Panc1 (cell line): ENCODE results near the gene ABCG8. TPM values are rescaled to one million over a fixed set of nuclear protein-coding genes. Genes with fewer than 3 reads are reported as not detected.

ENCODE experiments used
- ATAC-seq: fragments of 200-7000 bp; cut with Tn5 transposase; 2 replicates; pipeline ENCODE4 v1.9.1; 2020; ENCODE audit warnings: mild to moderate bottlenecking, moderate library complexity
- BruUV-seq: library from RNA; stranded (reverse); fragments of 400-500 nt; replicated peaks from 2 replicates; lab custom pipeline; 2021; lab: Mats Ljungman, UMichigan
- CTCF ChIA-PET: fragments of 300-600 bp; sonication (Branson Sonifier 250); formaldehyde crosslinking; loops from one replicate; lab custom pipeline; 2022; ENCODE audit warnings: antibody characterized with exemption; lab: Charles Lee
- POLR2A ChIA-PET: fragments of 300-600 bp; sonication (Branson Sonifier 250); formaldehyde crosslinking; loops from one replicate; lab custom pipeline; 2022; ENCODE audit warnings: antibody characterized with exemption; lab: Charles Lee
- DNase-seq: peaks from one replicate; pipeline ENCODE4 v3.0.0-alpha.2; 2010; ENCODE audit warnings: low read depth, low spot score
- H3K27ac ChIP-seq: 2 replicates; pipeline ENCODE4 v1.5.1; 2011; ENCODE audit warnings: mild to moderate bottlenecking, low read length, inconsistent platforms
- H3K27me3 ChIP-seq: fragments of 200-500 bp; sonication (Bioruptor generic); 2 replicates; pipeline ENCODE4 v1.6.0; 2014; ENCODE audit warnings: low read length, inconsistent platforms; ENCODE audit not compliant: control insufficient read depth, insufficient read depth
- H3K36me3 ChIP-seq: fragments of 200-500 bp; sonication (Bioruptor generic); 2 replicates; pipeline ENCODE4 v1.5.1; 2014; ENCODE audit warnings: inconsistent platforms, mild to moderate bottlenecking, low read length, moderate library complexity; ENCODE audit not compliant: control insufficient read depth, insufficient read depth
- H3K4me1 ChIP-seq: 2 replicates; pipeline ENCODE4 v1.5.1; 2011; ENCODE audit warnings: inconsistent platforms, mild to moderate bottlenecking, low read length, moderate library complexity; ENCODE audit not compliant: control insufficient read depth, insufficient read depth
- H3K4me3 ChIP-seq, 2 experiments: 2 replicates each; pipeline ENCODE4 v1.5.1; 2011 to 2012; ENCODE audit warnings: low read depth in 2 of 2, low read length in 2 of 2, mild to moderate bottlenecking in 2 of 2, inconsistent platforms in 1 of 2, moderate library complexity in 1 of 2
- H3K9me3 ChIP-seq: fragments of 200-500 bp; sonication (Bioruptor generic); 2 replicates; pipeline ENCODE4 v1.5.1; 2014; ENCODE audit warnings: low read depth, mild to moderate bottlenecking, inconsistent platforms, low read length, moderate library complexity; ENCODE audit not compliant: control insufficient read depth, insufficient read depth
- POLR2AphosphoS5 ChIP-seq: IDR thresholded peaks from 2 replicates; pipeline ENCODE4 v1.6.1; 2012; ENCODE audit warnings: mild to moderate bottlenecking, low read depth, low read length, moderate library complexity
- SIN3A ChIP-seq: IDR thresholded peaks from 2 replicates; pipeline ENCODE4 v1.6.1; 2012; ENCODE audit warnings: low read depth, mild to moderate bottlenecking, low read length, moderate library complexity, borderline replicate concordance; ENCODE audit not compliant: insufficient read depth
- TCF7L2 ChIP-seq: IDR thresholded peaks from 2 replicates; pipeline ENCODE4 v1.6.1; 2011; ENCODE audit warnings: mild to moderate bottlenecking, low read depth, low read length, inconsistent platforms
- in situ Hi-C: cut with HindIII; loops from 2 replicates; pipeline ENCODE4 v1.10.0; 2016; ENCODE audit warnings: low sequenced_read_pairs, low pct_unique_long_range_greater_than_20kb
- intact Hi-C: fragments of 100-400 bp; cut with micrococcal nuclease; formaldehyde crosslinking; loops from one replicate; pipeline ENCODE4 v1.10.0; 2022; ENCODE audit not compliant: unreplicated experiment
- total RNA-seq: library from RNA; stranded (reverse); gene quantifications from one replicate; pipeline ENCODE4 v1.2.1, GENCODE V29; 2021; ENCODE audit not compliant: unreplicated experiment
- TF ChIP-seq, protein P1 (sequence below): fragments of 450-650 bp; IDR thresholded peaks from 2 replicates; pipeline ENCODE4 v1.5.1; 2017; ENCODE audit warnings: mild to moderate bottlenecking
- TF ChIP-seq, protein P2 (sequence below), 2 experiments: IDR thresholded peaks; 2 replicates each; pipeline ENCODE4 v1.6.1; 2011 to 2012; ENCODE audit warnings: low read depth in 2 of 2, control low read depth in 1 of 2, low read length in 1 of 2, mild to moderate bottlenecking in 1 of 2, moderate library complexity in 1 of 2; ENCODE audit not compliant: insufficient read depth in 1 of 2

Gene ABCG8
- total RNA-seq, 1 experiment from 2014 or later: 0.03 TPM

DNA sequence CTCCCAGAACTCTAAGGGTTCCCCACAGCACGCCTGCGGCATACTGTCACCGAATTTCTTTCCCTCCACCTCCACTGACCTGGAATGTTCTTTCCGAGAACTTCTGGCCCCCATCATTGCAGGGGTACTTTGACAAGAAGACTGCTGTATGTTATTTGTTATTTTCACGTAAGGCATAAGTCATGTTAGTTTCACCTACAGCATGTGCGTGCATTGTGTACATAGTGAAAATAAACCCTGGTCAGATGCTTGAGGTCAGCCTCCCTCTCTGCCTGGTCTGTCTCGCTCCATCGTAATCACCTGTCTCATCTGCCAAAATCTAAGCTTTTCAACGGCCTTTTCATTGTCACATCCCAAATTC, 4.1 kb downstream of the ABCG8 start:
- ChIA-PET CTCF (no interaction called here), POLR2A (no interaction called here)
- TF ChIP-seq TCF7L2 (no peak), POLR2AphosphoS5 (no peak), SIN3A (no peak)
- TF ChIP-seq, protein P1, sequence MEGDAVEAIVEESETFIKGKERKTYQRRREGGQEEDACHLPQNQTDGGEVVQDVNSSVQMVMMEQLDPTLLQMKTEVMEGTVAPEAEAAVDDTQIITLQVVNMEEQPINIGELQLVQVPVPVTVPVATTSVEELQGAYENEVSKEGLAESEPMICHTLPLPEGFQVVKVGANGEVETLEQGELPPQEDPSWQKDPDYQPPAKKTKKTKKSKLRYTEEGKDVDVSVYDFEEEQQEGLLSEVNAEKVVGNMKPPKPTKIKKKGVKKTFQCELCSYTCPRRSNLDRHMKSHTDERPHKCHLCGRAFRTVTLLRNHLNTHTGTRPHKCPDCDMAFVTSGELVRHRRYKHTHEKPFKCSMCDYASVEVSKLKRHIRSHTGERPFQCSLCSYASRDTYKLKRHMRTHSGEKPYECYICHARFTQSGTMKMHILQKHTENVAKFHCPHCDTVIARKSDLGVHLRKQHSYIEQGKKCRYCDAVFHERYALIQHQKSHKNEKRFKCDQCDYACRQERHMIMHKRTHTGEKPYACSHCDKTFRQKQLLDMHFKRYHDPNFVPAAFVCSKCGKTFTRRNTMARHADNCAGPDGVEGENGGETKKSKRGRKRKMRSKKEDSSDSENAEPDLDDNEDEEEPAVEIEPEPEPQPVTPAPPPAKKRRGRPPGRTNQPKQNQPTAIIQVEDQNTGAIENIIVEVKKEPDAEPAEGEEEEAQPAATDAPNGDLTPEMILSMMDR: no peak
- TF ChIP-seq, protein P2, sequence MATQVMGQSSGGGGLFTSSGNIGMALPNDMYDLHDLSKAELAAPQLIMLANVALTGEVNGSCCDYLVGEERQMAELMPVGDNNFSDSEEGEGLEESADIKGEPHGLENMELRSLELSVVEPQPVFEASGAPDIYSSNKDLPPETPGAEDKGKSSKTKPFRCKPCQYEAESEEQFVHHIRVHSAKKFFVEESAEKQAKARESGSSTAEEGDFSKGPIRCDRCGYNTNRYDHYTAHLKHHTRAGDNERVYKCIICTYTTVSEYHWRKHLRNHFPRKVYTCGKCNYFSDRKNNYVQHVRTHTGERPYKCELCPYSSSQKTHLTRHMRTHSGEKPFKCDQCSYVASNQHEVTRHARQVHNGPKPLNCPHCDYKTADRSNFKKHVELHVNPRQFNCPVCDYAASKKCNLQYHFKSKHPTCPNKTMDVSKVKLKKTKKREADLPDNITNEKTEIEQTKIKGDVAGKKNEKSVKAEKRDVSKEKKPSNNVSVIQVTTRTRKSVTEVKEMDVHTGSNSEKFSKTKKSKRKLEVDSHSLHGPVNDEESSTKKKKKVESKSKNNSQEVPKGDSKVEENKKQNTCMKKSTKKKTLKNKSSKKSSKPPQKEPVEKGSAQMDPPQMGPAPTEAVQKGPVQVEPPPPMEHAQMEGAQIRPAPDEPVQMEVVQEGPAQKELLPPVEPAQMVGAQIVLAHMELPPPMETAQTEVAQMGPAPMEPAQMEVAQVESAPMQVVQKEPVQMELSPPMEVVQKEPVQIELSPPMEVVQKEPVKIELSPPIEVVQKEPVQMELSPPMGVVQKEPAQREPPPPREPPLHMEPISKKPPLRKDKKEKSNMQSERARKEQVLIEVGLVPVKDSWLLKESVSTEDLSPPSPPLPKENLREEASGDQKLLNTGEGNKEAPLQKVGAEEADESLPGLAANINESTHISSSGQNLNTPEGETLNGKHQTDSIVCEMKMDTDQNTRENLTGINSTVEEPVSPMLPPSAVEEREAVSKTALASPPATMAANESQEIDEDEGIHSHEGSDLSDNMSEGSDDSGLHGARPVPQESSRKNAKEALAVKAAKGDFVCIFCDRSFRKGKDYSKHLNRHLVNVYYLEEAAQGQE (IDR thresholded peaks at IDR 0.05; ENCODE audit: insufficient read depth in 1 of 2, low read depth in 2 of 2, low read length in 1 of 2): no peak
- Histone ChIP-seq H3K4me3 (no peak overlapping the region), H3K9me3 (no peaks in the 10 kb centered on the region), H3K36me3 (no peaks in the 10 kb centered on the region), H3K27ac (no peak overlapping the region), H3K27me3 (no peaks in the 10 kb centered on the region), H3K4me1 (no peaks in the 10 kb centered on the region; the same call in 1 of the 2 replicates)
- no peak for ATAC-seq
- intact Hi-C loops: no loop called here
- in situ Hi-C loops: no loop called here
- DNase-seq: no peak
- BruUV-seq: no TSS peak

DNA sequence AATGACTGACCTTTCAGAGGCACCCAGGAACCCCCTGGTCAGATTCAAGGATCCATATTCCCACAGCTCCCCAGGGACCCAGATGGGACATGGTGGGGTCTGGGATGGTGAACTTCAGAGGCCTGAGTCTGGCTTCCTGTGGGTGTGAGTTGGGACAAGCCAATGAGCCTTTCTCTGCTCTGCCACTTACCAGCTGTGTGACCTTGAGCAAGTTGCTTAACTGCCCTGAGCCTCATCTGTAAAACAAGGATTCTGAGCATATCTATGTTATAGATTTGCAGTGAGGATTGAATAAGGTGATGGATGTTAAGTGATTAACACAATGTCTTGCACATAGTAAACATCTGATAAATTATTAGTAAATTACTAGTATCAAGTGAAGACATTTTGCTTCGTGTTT, 6.4 kb downstream of the ABCG8 start:
- Histone ChIP-seq H3K27ac (no peak overlapping the region), H3K4me1 (peaks cover 5% of the 10 kb centered on the region), H3K27me3 (no peaks in the 10 kb centered on the region), H3K9me3 (no peaks in the 10 kb centered on the region), H3K4me3 (no peak overlapping the region), H3K36me3 (no peaks in the 10 kb centered on the region)
- DNase-seq (no peak), ATAC-seq (no peak)
- BruUV-seq: no TSS peak
- in situ Hi-C loops (no loop called here), intact Hi-C loops (no loop called here)
- CTCF ChIA-PET: no interaction called here
- POLR2A ChIA-PET: interaction anchor here (0.6 kb wide), 1 partner anchor 147 kb away, joined by 4 read pairs; no protein-coding TSS in a partner anchor
- TF ChIP-seq POLR2AphosphoS5 (no peak), TCF7L2 (no peak)
- TF ChIP-seq, protein P1: no peak
- TF ChIP-seq, protein P2 (IDR thresholded peaks at IDR 0.05; ENCODE audit: insufficient read depth in 1 of 2, low read depth in 2 of 2, low read length in 1 of 2): no peak
